ENCODE data around the gene SLC17A7.

The SLC17A7 gene

GRCh38 chr19:49481020-49481683 lies 39.8 kb upstream of the SLC17A7 start:
- TF ChIP-seq SNAI2 (CRISPR knock-in tag; IDR thresholded peaks at IDR 0.05) (no peak), ESRRG (CRISPR knock-in tag; IDR thresholded peaks at IDR 0.05) (no peak), BACH2 (CRISPR knock-in tag; IDR thresholded peaks at IDR 0.05; ENCODE audit: borderline replicate concordance) (no peak), RARB (CRISPR knock-in tag; IDR thresholded peaks at IDR 0.05) (no peak), PATZ1 (CRISPR knock-in tag; IDR thresholded peaks at IDR 0.05; ENCODE audit: borderline replicate concordance) (no peak)
- no peak for ATAC-seq

- TF ChIP-seq RARB (CRISPR knock-in tag; IDR thresholded peaks at IDR 0.05), result no peak
Measured at GRCh38 chr19:49479975-49480628, 38.8 kb upstream of the SLC17A7 start.

GRCh38 chr19:49475995-49476880 lies 34.9 kb upstream of the SLC17A7 start:
- TF ChIP-seq CSRNP3 (CRISPR knock-in tag; IDR thresholded peaks at IDR 0.05) (no peak), TSHZ2 (CRISPR knock-in tag; IDR thresholded peaks at IDR 0.05) (no peak), RARB (CRISPR knock-in tag; IDR thresholded peaks at IDR 0.05) (no peak), ZNF8 (CRISPR knock-in tag; IDR thresholded peaks at IDR 0.05) (no peak), ZC3H10 (CRISPR knock-in tag; IDR thresholded peaks at IDR 0.05) (no peak), OSR1 (CRISPR knock-in tag; IDR thresholded peaks at IDR 0.05) (no peak), PATZ1 (CRISPR knock-in tag; IDR thresholded peaks at IDR 0.05; ENCODE audit: borderline replicate concordance) (no peak), ZFP3 (CRISPR knock-in tag; IDR thresholded peaks at IDR 0.05) (no peak), ZNF565 (CRISPR knock-in tag; conservative IDR thresholded peaks at IDR 0.05; ENCODE audit: low read depth) (no peak), PPARA (CRISPR knock-in tag; IDR thresholded peaks at IDR 0.05; ENCODE audit: borderline replicate concordance) (no peak), SNAI2 (CRISPR knock-in tag; IDR thresholded peaks at IDR 0.05) (no peak), ISL1 (CRISPR knock-in tag; IDR thresholded peaks at IDR 0.05) (no peak), GLIS3 (CRISPR knock-in tag; IDR thresholded peaks at IDR 0.05) (no peak), ZFP30 (CRISPR knock-in tag; IDR thresholded peaks at IDR 0.05) (no peak), ESRRG (CRISPR knock-in tag; IDR thresholded peaks at IDR 0.05) (no peak), ARNTL (CRISPR knock-in tag; IDR thresholded peaks at IDR 0.05; ENCODE audit: borderline replicate concordance, low read depth) (no peak), CREB5 (CRISPR knock-in tag; IDR thresholded peaks at IDR 0.05; ENCODE audit: low read depth) (no peak)
- ATAC-seq, result peak; percentile 50

More at GRCh38 chr19:49479975-49480628, 38.8 kb upstream of the SLC17A7 start:
- ATAC-seq, result no peak
